Glomerular endothelial cell (primary cell): ENCODE results near the gene SPX. TPM values are rescaled to one million over a fixed set of nuclear protein-coding genes. Genes with fewer than 3 reads are reported as not detected.

Experiments
- DNase-seq: peaks from one replicate; pipeline ENCODE4 v3.0.0-alpha.2; 2011; ENCODE audit warnings: low read depth, low spot score; ENCODE audit errors: extremely low read depth
- total RNA-seq: library from RNA; depleted of rRNA; stranded (reverse); fragments of >200 nt; gene quantifications from 2 replicates; pipeline ENCODE4 v1.2.3, GENCODE V29; 2015

The SPX gene
- total RNA-seq, 1 donor from 2014 or later: 0.88 TPM

GRCh38 chr12:21576431-21576830 is 50.3 kb downstream of the SPX start:
- DNase-seq: no peak

- no peak for DNase-seq
These were observed 51.4 kb downstream of the SPX start for GRCh38 chr12:21577516-21577915.

- no peak for DNase-seq
These were observed 54.8 kb downstream of the SPX start for GRCh38 chr12:21580748-21581516.

Other genes starting within 250 kb of the SPX start
- not detected in 2 replicates for gene SLCO1A2, start 191.4 kb upstream of the SPX start, total RNA-seq
- gene IAPP, start 153.4 kb upstream of the SPX start, total RNA-seq: not detected in 2 replicates
- gene PYROXD1, start 88.6 kb upstream of the SPX start, total RNA-seq: 7.3 and 13.4 TPM in 2 replicates
- gene RECQL, start 24.7 kb upstream of the SPX start, total RNA-seq: 28.5 and 57.8 TPM in 2 replicates
- gene GOLT1B, start 24.5 kb upstream of the SPX start, total RNA-seq: 23.2 and 30.2 TPM in 2 replicates
- gene GYS2, start 78.6 kb downstream of the SPX start, total RNA-seq: not detected in 2 replicates
- 334 and 564 TPM in 2 replicates for gene LDHB, start 131.5 kb downstream of the SPX start, total RNA-seq
- 0.10 and 0.41 TPM in 2 replicates for gene KCNJ8, start 248.4 kb downstream of the SPX start, total RNA-seq